Activated naive CD4-positive, alpha-beta T cell treated with anti-CD3 and anti-CD28 coated beads, Interleukin-2, amount 50 U/mL, for 24 hours (primary cell): ENCODE measurements around the gene TERB1.
"Not testable (repeated sequence)": the region's sequence is repeated elsewhere in the genome, so short reads cannot be mapped to it uniquely, and the experiment has no call there.

ENCODE experiments used
- H3K27ac Mint-ChIP-seq: one replicate; pipeline ENCODE4 v1.8.0; 2021; ENCODE audit warnings: mild to moderate bottlenecking, mixed read lengths
- H3K27me3 Mint-ChIP-seq: one replicate; pipeline ENCODE4 v1.8.0; 2021; ENCODE audit warnings: mixed read lengths
- H3K36me3 Mint-ChIP-seq: one replicate; pipeline ENCODE4 v1.8.0; 2021; ENCODE audit warnings: mixed read lengths
- H3K4me1 Mint-ChIP-seq: one replicate; pipeline ENCODE4 v1.8.0; 2021; ENCODE audit warnings: mixed read lengths
- H3K4me3 Mint-ChIP-seq: one replicate; pipeline ENCODE4 v1.8.0; 2021; ENCODE audit warnings: mild to moderate bottlenecking, mixed read lengths
- H3K9me3 Mint-ChIP-seq: one replicate; pipeline ENCODE4 v1.8.0; 2021; ENCODE audit warnings: mixed read lengths

TERB1 gene

GRCh38 chr16:66840883-66841282 lies 39.5 kb upstream of the TERB1 start:
- H3K4me1 Mint-ChIP-seq = peaks cover 4% of the 10 kb centered on the region
- H3K4me3 Mint-ChIP-seq = no peak overlapping the region
- H3K27ac Mint-ChIP-seq = no peak overlapping the region
- peaks cover 24% of the 10 kb centered on the region for H3K27me3 Mint-ChIP-seq
- no peaks in the 10 kb centered on the region for H3K9me3 Mint-ChIP-seq
- H3K36me3 Mint-ChIP-seq = no peaks in the 10 kb centered on the region

- H3K27me3 Mint-ChIP-seq = peaks cover 3% of the 10 kb centered on the region
- no peaks in the 10 kb centered on the region for H3K9me3 Mint-ChIP-seq
- H3K4me3 Mint-ChIP-seq = no peak overlapping the region
- H3K4me1 Mint-ChIP-seq = no peaks in the 10 kb centered on the region
- H3K36me3 Mint-ChIP-seq = no peaks in the 10 kb centered on the region
- H3K27ac Mint-ChIP-seq = no peak overlapping the region
Observed at GRCh38 chr16:66834746-66835145, 33.4 kb upstream of the TERB1 start.

- Mint-ChIP-seq H3K9me3 (no peaks in the 10 kb centered on the region), H3K27me3 (no peaks in the 10 kb centered on the region), H3K4me1 (peaks cover 16% of the 10 kb centered on the region), H3K4me3 (no peak overlapping the region), H3K27ac (no peak overlapping the region), H3K36me3 (peaks cover under 1% of the 10 kb centered on the region)
Observed at GRCh38 chr16:66832661-66833305, 31.4 kb upstream of the TERB1 start.

GRCh38 chr16:66832190-66832589 lies 30.8 kb upstream of the TERB1 start:
- no peaks in the 10 kb centered on the region for H3K27me3 Mint-ChIP-seq
- no peak overlapping the region for H3K4me3 Mint-ChIP-seq
- peak overlapping the region; percentile 4 for H3K27ac Mint-ChIP-seq

GRCh38 chr16:66830422-66831404 lies 29.3 kb upstream of the TERB1 start, which contains the start of gene NAE1:
Gene NAE1 (minus strand): TSS chr16:66830976. CDS start chr16:66830899, 77 bp downstream.
- Mint-ChIP-seq H3K27me3 (no peaks in the 10 kb centered on the region), H3K4me1 (peaks cover 28% of the 10 kb centered on the region), H3K9me3 (no peaks in the 10 kb centered on the region), H3K27ac (peak within 1 kb of the TSS; percentile 54), H3K4me3 (peak within 1 kb of the TSS; percentile 83), H3K36me3 (peaks cover 10% of the 10 kb centered on the region)

More at GRCh38 chr16:66832190-66832589, 30.8 kb upstream of the TERB1 start:
- Mint-ChIP-seq H3K4me1 (peaks cover 20% of the 10 kb centered on the region), H3K36me3 (peaks cover 4% of the 10 kb centered on the region), H3K9me3 (no peaks in the 10 kb centered on the region)

GRCh38 chr16:66824006-66824405 lies 22.6 kb upstream of the TERB1 start:
- H3K27me3 Mint-ChIP-seq = no peaks in the 10 kb centered on the region
- H3K27ac Mint-ChIP-seq = no peak overlapping the region
- H3K9me3 Mint-ChIP-seq = no peaks in the 10 kb centered on the region
- H3K36me3 Mint-ChIP-seq = peaks cover 21% of the 10 kb centered on the region
- peaks cover 31% of the 10 kb centered on the region for H3K4me1 Mint-ChIP-seq
- no peak overlapping the region for H3K4me3 Mint-ChIP-seq

- Mint-ChIP-seq H3K9me3 (no peaks in the 10 kb centered on the region), H3K27ac (peak overlapping the region; percentile 56), H3K4me1 (no peaks in the 10 kb centered on the region), H3K36me3 (peaks cover 30% of the 10 kb centered on the region), H3K4me3 (no peak overlapping the region), H3K27me3 (no peaks in the 10 kb centered on the region)
Observed at GRCh38 chr16:66814734-66815133, 13.3 kb upstream of the TERB1 start.

- Mint-ChIP-seq H3K36me3 (peaks cover 22% of the 10 kb centered on the region), H3K27ac (peak overlapping the region; percentile 4), H3K9me3 (no peaks in the 10 kb centered on the region), H3K27me3 (no peaks in the 10 kb centered on the region), H3K4me3 (no peak overlapping the region), H3K4me1 (no peaks in the 10 kb centered on the region)
Observed at GRCh38 chr16:66811043-66811442, 9.7 kb upstream of the TERB1 start.

- Mint-ChIP-seq H3K4me3 (no peak overlapping the region), H3K9me3 (no peaks in the 10 kb centered on the region), H3K27me3 (no peaks in the 10 kb centered on the region), H3K27ac (no peak overlapping the region), H3K36me3 (peaks cover 22% of the 10 kb centered on the region), H3K4me1 (no peaks in the 10 kb centered on the region)
Observed at GRCh38 chr16:66810391-66810790, 9.0 kb upstream of the TERB1 start.

GRCh38 chr16:66809765-66810164 lies 8.4 kb upstream of the TERB1 start:
- no peak overlapping the region for H3K4me3 Mint-ChIP-seq

GRCh38 chr16:66802159-66802558 lies 775 bp upstream of the TERB1 start:
- Mint-ChIP-seq H3K27ac (no peak overlapping the region), H3K27me3 (no peaks in the 10 kb centered on the region), H3K36me3 (peaks cover 16% of the 10 kb centered on the region)

More at GRCh38 chr16:66809765-66810164, 8.4 kb upstream of the TERB1 start:
- H3K36me3 Mint-ChIP-seq = peaks cover 25% of the 10 kb centered on the region
- H3K4me1 Mint-ChIP-seq = no peaks in the 10 kb centered on the region
- H3K9me3 Mint-ChIP-seq = no peaks in the 10 kb centered on the region
- H3K27ac Mint-ChIP-seq = no peak overlapping the region
- no peaks in the 10 kb centered on the region for H3K27me3 Mint-ChIP-seq

GRCh38 chr16:66800856-66801255 lies 528 bp downstream of the TERB1 start:
- H3K4me1 Mint-ChIP-seq = no peaks in the 10 kb centered on the region
- no peak overlapping the region for H3K27ac Mint-ChIP-seq
- peaks cover 16% of the 10 kb centered on the region for H3K36me3 Mint-ChIP-seq
- no peaks in the 10 kb centered on the region for H3K27me3 Mint-ChIP-seq
- H3K9me3 Mint-ChIP-seq = no peaks in the 10 kb centered on the region
- no peak overlapping the region for H3K4me3 Mint-ChIP-seq

More at GRCh38 chr16:66802159-66802558, 775 bp upstream of the TERB1 start:
- Mint-ChIP-seq H3K4me1 (no peaks in the 10 kb centered on the region), H3K9me3 (no peaks in the 10 kb centered on the region), H3K4me3 (no peak overlapping the region)

GRCh38 chr16:66798161-66798560 lies 3.2 kb downstream of the TERB1 start:
- no peaks in the 10 kb centered on the region for H3K4me1 Mint-ChIP-seq
- H3K27me3 Mint-ChIP-seq = no peaks in the 10 kb centered on the region
- no peak overlapping the region for H3K27ac Mint-ChIP-seq
- no peaks in the 10 kb centered on the region for H3K36me3 Mint-ChIP-seq
- H3K9me3 Mint-ChIP-seq = no peaks in the 10 kb centered on the region
- H3K4me3 Mint-ChIP-seq = no peak overlapping the region

GRCh38 chr16:66793984-66794383 lies 7.4 kb downstream of the TERB1 start:
- H3K27ac Mint-ChIP-seq, H3K9me3 Mint-ChIP-seq, H3K36me3 Mint-ChIP-seq, H3K4me3 Mint-ChIP-seq, H3K4me1 Mint-ChIP-seq, H3K27me3 Mint-ChIP-seq: not testable (repeated sequence)

GRCh38 chr16:66790130-66790733 lies 11.2 kb downstream of the TERB1 start:
- H3K4me3 Mint-ChIP-seq = no peak overlapping the region
- no peaks in the 10 kb centered on the region for H3K4me1 Mint-ChIP-seq
- H3K27ac Mint-ChIP-seq = no peak overlapping the region
- peaks cover 2% of the 10 kb centered on the region for H3K36me3 Mint-ChIP-seq
- H3K9me3 Mint-ChIP-seq = no peaks in the 10 kb centered on the region
- H3K27me3 Mint-ChIP-seq = no peaks in the 10 kb centered on the region

GRCh38 chr16:66787427-66787826 lies 14.0 kb downstream of the TERB1 start:
- Mint-ChIP-seq H3K36me3 (peaks cover 2% of the 10 kb centered on the region), H3K27ac (no peak overlapping the region), H3K4me1 (no peaks in the 10 kb centered on the region), H3K4me3 (no peak overlapping the region), H3K9me3 (no peaks in the 10 kb centered on the region), H3K27me3 (no peaks in the 10 kb centered on the region)
